GM21529 (cell line): ENCODE measurements around the gene RPS18.

Source experiments
- ATAC-seq: cut with Tn5 transposase; IDR thresholded peaks from one replicate; pipeline ENCODE4 v1.9.1; 2021; ENCODE audit not compliant: unreplicated experiment

The RPS18 gene

GRCh38 chr6:33289784-33290315, 18.0 kb downstream of the RPS18 start:
- ATAC-seq = peak; percentile 11

DNA sequence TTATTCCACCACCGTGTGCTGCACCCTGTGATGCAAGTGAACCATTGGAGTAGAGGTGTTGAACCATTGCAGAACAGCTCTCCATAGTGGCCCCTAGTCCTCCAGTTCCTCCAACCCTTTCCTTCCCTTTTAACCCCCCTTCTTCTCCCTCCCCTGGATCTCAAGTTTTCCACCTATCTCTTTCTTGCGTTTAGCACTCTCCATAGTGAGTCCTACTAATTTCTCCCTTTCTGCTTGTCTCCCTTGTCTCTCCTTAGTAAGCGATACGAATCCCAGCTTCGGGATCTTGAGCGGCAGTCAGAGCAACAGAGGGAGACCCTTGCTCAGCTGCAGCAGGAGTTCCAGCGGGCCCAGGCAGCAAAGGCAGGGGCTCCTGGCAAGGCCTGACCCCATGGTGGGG, 18.6 kb downstream of the RPS18 start:
- no peak for ATAC-seq

DNA sequence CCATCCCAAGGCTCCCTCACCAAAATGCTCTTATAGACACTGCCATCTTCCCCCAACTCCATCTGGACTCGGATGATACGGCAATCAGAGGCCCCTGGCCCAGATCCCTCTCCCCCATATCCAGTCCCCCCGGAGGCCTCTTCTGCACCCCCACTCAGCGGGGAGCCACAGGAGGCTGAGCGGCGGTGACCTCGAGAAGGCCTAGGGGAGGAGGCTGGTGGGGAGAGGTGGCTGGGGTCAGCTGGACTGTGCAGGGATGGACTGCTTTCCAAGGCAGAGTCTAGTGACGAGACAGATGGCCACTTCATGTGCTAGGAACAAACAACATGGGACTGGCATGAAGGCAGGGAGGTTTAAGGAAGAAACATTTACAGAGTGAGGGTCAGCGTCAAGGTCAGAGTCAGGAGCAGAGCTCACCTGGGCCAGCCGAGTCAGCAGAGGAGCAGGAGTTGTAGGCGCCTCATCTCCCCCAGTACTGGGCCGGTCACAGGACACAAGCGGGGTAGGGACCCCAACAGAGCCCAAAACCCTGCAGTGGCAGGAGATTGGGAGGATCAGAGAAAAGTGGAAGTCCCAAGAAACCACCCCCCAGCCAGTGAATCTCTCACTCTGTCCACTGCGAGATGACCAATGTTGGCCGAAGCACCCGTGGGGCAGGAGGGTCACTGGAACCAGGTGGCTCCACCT, 21.3 kb downstream of the RPS18 start:
- ATAC-seq = no peak

DNA sequence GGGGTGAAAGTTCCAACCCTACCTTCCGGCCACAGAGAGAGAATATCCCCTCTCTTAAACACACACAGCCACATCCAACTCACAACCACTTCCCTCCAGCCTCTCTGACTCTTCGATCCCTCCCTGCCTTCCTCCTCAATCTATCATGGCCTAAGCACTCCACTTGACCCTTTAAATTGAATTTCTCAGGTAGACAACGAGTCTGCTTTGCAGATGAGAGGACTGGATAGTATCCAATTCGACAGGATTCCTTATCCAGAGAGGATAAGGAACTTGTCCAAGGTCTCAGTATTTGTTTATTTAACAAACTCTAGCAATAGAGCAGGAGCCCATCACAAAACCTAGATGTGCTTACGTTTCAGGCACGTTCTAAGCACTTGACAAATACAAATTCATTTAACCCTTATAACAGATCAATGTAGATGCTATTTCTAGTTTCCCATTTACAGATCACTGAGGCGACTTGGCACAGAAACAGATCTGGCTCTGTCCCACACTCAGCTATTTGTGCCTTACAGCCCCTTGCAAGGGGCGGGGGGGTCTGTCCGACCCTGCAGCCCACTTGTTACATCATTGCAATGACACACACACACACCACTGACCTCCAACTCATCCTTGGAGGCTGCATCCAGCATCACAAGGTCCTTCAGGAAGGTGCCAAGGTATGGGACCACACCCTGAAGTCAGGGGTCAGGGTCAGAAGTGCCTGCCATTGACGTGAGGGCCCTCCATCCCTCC, 22.4 kb downstream of the RPS18 start:
- ATAC-seq = no peak

DNA sequence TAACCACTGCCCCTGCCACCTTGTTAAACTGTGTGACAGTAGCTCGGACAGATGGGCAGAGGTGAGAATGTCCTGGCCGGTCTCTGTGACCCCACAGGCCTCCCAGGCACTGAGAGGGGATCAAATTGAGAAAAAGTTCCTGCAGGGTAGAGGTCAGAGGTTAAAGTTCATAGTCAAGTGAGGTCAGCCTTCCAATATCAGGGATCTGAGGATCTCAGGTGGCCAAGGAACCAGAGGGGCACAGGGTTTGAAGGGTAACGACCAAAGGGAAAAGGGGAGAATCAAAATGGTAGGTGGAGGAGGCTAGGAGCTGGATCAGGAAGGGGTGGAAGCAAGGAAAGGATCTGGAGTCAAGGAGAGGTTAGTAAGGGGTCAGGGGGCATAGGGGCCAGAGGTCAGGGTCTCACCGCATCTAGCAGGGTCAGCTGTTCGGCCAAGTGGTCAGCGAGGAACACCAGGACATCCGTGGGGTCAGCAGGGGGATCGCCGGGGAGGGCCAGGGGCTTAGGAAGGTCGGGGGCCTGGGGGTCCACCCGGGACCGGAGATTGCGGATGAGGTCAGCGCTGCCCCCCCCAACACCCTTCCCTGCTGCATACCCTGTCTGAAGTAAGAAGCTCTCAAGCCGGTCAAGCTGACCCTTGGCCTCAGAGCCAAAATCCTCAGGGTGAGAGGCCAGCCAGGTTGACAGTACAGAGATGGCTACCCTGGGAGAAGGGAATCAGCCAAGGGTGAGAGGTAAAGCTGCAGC, 23.9 kb downstream of the RPS18 start:
- no peak for ATAC-seq

- no peak for ATAC-seq
These were observed 25.0 kb downstream of the RPS18 start for GRCh38 chr6:33296797-33297405.

DNA sequence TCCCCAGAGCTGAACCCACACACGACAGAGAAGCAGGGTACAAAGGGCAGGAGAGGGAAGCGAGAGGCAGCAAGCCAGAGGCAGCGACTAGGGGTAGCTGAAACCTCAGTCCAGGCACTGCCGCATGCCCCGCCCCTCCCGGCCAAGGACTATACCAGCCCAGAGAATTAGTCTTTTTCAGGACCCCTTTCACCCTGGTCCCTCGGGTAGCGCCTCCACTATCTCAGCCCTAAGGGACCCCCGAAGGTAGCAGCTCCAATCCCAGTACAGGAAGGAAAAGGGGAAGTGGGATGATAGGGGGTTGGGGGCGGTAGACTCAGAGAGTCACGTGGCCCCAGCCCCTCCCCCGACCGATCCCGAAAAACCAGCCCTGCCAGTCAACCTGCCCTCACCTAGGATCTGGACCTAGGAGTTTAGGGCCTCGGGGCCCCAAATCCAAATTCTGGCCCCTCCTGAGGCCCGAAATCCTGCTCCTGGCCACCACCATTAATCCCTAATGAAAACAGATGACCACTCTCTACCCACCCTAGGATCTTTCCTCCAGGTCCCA, 25.6 kb downstream of the RPS18 start:
- ATAC-seq = no peak

- ATAC-seq = no peak
These were observed 26.3 kb downstream of the RPS18 start for GRCh38 chr6:33297956-33298772.

GRCh38 chr6:33298773-33299236, 26.9 kb downstream of the RPS18 start, which contains the start of gene RGL2:
TSS of gene RGL2 (minus strand) at chr6:33298942. CDS start at chr6:33298610, 332 bp downstream.
- peak; percentile 37 for ATAC-seq

- peak; percentile 74 for ATAC-seq
These were observed 27.5 kb downstream of the RPS18 start for GRCh38 chr6:33299237-33299944.

- ATAC-seq = no peak
These were observed 30.0 kb downstream of the RPS18 start for GRCh38 chr6:33301877-33302276.

DNA sequence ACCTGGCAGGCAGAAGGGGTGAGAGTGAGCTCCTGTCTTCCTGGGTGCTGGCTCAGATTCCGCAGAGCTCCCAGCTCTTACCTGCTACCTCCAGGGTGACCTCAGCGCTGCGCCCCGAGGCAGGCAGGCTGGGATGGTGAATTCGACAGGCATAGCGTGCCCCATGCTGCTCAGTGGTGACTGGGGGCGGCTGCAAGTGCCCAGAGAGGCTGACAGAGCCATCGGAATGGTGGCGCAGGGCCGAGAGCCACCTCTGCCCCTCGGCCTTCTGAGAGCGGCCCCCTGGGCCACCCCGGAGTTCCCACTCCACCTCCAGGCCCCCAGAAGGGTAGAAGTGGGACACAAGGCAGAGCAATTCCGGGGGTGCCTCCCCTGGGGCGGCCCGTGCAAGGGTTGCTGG, 32.3 kb downstream of the RPS18 start:
- no peak for ATAC-seq

DNA sequence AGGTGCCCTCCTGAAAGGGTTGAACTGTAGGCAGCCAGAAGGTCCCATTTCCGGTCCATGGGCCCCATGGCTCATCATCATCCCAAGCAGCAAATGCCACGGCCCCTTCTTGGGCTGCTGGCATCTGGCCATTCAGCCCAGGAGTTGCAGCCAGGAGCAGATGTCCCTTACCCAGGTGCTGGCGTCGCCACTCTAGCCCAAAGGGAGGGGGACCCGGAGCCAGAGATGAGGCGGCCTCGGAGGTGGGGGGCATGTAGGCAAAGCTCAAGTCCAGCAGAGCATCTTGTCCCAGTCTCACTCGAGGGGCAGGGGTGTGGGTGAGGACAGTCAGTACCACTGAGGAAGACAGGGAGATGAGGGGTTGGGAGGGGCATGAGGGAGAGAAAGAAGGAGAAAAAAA, 33.2 kb downstream of the RPS18 start:
- ATAC-seq = no peak

DNA sequence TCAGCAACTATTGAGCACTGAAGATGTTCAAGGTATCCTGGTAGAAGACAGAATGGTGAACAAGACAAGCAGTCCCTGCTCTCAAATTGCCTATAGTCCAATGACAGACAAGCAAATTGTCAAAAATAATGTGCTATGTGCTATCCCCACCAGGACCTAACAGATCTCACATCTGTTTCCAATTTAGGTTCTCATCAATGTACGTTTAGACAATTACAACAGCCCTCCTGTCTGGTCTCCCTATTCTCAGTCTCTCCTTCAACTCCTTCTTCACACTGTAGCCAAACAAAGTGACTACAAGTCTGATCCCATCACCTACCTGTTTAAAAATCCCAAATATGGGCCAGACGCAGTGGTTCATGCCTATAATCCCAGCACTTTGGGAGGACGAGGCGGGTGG, 34.5 kb downstream of the RPS18 start:
- ATAC-seq = no peak

DNA sequence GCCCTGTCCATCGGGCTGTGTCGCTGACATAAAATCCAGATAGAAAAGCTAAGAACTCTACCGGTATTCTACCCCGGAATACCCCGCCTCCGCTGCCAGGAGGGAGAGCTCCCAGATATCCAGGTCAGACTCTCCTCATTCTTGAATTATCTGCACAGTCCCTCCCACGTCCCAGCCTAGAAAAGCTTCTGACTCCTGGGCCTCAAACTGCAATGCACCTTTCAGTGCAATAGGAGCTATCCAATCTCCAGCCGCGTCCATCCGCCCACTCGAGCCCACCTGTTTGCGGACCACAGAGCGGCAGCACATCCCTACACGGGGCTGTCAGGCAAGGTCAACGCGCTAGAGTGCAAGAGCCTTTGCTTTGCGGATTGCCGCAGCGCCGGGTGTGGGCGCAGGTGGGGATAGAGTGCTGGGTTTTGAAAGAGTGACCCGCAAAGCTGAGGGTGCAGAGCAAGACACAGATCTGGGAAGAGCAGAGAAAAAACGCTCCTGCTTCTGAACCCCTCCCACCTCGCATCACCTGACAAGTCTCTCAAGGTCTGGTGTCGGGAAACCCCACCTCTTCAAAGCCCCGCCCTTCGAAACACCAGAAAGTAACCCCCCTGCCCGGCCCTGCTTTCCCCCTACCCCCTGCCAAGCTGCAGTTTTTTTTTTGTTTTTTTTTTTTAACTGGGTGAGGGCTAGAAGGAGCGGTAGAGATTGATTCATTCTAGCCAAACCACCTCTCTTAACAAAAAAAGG, 40.7 kb downstream of the RPS18 start:
- ATAC-seq = no peak

DNA sequence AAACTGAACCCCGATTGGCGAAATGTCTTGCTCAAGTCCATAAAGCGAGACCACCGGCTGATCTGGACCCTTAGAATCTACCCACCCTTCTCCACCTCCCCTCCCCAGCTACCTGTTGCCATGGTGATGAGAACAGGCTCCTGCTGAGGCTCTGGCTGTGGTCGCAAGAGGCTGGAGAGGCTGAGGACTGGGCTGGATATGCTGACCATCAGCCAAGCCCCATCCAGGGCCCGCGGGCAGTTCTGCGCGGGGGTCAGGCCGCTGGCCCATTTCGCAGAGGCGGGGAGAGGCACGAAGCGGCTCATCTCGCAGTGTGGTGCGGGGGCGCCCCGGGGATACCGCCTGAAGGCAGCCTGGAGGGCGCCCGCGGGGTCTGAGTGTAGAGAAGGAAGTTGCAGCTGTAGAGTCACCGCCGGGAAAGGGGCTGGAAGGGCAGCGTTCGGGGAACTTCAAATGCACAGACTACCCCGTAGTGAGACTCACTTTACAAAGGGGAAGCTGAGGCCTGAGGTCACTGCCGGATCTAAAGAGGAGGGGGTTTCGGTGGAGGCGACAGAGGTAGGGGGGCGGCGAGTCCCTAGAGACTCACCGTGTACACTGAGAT, 41.3 kb downstream of the RPS18 start:
- no peak for ATAC-seq

GRCh38 chr6:33313709-33314514, 42.0 kb downstream of the RPS18 start, which contains the start of gene TAPBP:
TSS of gene TAPBP (minus strand) at chr6:33314078. CDS start at chr6:33314041, 37 bp downstream.
- ATAC-seq = peak; percentile 38
